ENCODE results near the gene PHF23.

The PHF23 gene

GRCh38 chr17:7260151-7260550 is 20.9 kb upstream of the PHF23 start:
- no peaks in the 10 kb centered on the region for H3K36me3 ChIP-seq
- TF ChIP-seq, protein P1, sequence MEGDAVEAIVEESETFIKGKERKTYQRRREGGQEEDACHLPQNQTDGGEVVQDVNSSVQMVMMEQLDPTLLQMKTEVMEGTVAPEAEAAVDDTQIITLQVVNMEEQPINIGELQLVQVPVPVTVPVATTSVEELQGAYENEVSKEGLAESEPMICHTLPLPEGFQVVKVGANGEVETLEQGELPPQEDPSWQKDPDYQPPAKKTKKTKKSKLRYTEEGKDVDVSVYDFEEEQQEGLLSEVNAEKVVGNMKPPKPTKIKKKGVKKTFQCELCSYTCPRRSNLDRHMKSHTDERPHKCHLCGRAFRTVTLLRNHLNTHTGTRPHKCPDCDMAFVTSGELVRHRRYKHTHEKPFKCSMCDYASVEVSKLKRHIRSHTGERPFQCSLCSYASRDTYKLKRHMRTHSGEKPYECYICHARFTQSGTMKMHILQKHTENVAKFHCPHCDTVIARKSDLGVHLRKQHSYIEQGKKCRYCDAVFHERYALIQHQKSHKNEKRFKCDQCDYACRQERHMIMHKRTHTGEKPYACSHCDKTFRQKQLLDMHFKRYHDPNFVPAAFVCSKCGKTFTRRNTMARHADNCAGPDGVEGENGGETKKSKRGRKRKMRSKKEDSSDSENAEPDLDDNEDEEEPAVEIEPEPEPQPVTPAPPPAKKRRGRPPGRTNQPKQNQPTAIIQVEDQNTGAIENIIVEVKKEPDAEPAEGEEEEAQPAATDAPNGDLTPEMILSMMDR (IDR thresholded peaks at IDR 0.05; ENCODE audit: low read depth, low read length), result no peak
- DNase-seq, result no peak

GRCh38 chr17:7259555-7259889 is 20.3 kb upstream of the PHF23 start:
- Histone ChIP-seq H3K27me3 (peaks cover 5% of the 10 kb centered on the region; the same call in 1 of the 2 replicates), H3K4me3 (ENCODE audit: low read depth, low read length) (no peak overlapping the region), H3K4me1 (no peaks in the 10 kb centered on the region), H3K36me3 (no peaks in the 10 kb centered on the region), H3K9me3 (no peaks in the 10 kb centered on the region)
- DNase-seq, result no peak
- TF ChIP-seq, protein P1 (IDR thresholded peaks at IDR 0.05; ENCODE audit: low read depth, low read length), result no peak

More at GRCh38 chr17:7260151-7260550, 20.9 kb upstream of the PHF23 start:
- H3K4me1 ChIP-seq, result no peaks in the 10 kb centered on the region
- no peaks in the 10 kb centered on the region for H3K9me3 ChIP-seq
- peaks cover 5% of the 10 kb centered on the region; the same call in 1 of the 2 replicates for H3K27me3 ChIP-seq
- no peak overlapping the region for H3K4me3 ChIP-seq (ENCODE audit: low read depth, low read length)

DNA sequence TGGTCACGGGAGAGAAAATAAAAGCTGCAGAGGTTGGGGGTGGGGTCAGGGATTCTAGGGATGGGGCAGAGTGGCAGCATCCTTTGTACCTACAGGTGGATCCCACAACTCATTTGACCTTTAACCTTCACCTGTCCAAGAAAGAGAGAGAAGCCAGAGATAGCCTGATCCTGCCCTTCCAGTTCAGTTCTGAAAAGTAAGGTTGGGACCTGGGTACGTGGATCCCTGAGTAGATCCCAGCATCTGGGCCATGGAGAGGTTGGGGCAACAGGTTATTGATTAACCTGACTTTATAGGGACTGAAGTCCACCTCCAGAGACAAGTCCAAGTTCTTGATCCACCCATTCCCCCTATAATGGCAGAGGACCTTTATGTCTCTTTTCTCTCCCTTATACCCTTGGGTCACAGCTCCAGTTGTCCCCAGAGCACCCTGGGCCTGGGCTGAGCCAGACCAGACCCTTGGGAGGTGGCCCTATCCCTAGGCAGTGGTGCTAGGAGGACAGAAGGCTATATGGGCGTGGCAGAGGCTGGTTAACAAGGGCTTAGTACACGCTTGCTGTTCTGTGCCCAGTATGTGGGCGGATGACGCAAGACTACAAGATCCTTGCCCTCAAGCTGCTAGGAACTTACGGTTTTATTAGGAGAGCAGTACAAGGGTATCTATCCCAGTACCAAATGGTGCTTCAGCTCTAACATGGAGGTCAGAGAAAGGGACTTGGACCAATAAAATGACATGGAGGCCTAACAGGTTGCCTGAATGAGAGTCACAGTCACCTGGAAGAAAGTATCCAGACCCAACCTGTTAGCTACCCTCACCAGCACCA is 19.7 kb upstream of the PHF23 start:
- Histone ChIP-seq H3K9me3 (no peaks in the 10 kb centered on the region), H3K4me3 (ENCODE audit: low read depth, low read length) (no peak overlapping the region), H3K36me3 (no peaks in the 10 kb centered on the region), H3K4me1 (no peaks in the 10 kb centered on the region), H3K27me3 (peaks cover 5% of the 10 kb centered on the region; the same call in 1 of the 2 replicates)
- TF ChIP-seq, protein P1 (IDR thresholded peaks at IDR 0.05; ENCODE audit: low read depth, low read length), result no peak
- DNase-seq, result no peak

DNA sequence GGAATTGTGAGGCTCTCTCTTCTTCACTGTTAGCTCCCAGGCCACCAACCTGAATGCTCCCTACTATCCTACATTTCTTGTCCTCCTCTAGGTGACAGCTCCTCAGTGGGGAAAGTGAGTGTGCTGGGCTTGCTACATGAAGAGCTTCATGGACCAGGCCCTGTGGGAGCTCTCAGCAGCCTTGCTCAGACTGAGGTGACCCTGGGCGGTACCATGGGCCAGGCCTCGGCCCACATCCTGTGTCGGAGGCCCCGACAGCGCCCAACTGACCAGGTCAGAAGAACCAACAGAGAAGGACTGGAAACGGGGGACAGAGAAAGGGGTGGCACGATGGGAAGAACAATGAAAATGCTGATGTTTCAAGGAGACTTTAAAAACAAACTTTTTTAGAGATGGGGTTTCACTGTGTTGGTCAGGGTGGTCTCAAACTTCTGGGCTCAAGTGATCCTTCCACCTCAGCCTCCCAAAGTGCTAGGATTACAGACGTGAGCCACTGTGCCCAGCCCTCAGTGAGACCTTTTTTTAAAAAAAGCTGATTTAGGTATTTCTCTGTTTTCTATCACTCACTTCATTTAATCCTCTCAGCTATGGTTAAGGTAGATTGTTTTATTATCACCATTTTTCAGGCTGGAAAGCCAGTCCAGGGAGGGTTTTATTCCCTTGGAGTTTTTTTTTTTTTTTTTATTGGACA is 17.7 kb upstream of the PHF23 start:
- no peaks in the 10 kb centered on the region; the same call in 1 of the 2 replicates for H3K4me1 ChIP-seq
- TF ChIP-seq, protein P1 (IDR thresholded peaks at IDR 0.05; ENCODE audit: low read depth, low read length), result no peak

GRCh38 chr17:7254511-7254910 is 15.3 kb upstream of the PHF23 start:
- DNase-seq, result no peak
- Histone ChIP-seq H3K36me3 (no peaks in the 10 kb centered on the region), H3K4me1 (no peaks in the 10 kb centered on the region; the same call in 1 of the 2 replicates), H3K9me3 (no peaks in the 10 kb centered on the region), H3K4me3 (ENCODE audit: low read depth, low read length) (no peak overlapping the region), H3K27me3 (no peaks in the 10 kb centered on the region)
- TF ChIP-seq, protein P1 (IDR thresholded peaks at IDR 0.05; ENCODE audit: low read depth, low read length), result no peak

More for the DNA sequence above, 17.7 kb upstream of the PHF23 start:
- no peaks in the 10 kb centered on the region for H3K27me3 ChIP-seq
- no peaks in the 10 kb centered on the region for H3K36me3 ChIP-seq
- H3K9me3 ChIP-seq, result no peaks in the 10 kb centered on the region
- no peak overlapping the region for H3K4me3 ChIP-seq (ENCODE audit: low read depth, low read length)
- DNase-seq, result no peak

DNA sequence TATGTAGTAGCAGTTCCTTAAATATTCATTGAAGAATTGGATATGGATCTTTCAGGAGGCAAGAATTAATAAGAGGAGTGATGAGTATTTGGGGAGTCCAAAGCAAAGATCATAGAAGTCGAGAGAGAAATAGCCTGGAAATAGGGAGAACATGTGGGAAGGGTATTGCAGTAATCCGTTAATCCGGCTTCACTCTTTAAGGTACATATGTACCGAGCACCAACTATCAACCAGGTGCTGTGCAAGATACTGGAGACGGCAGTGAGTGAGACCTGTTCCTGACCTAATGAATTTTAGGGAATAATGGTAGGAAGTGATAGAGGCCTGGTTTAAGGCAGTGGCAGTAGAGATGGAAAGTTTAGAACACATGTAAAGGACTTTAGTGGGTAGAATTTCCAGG is 13.8 kb upstream of the PHF23 start:
- TF ChIP-seq, protein P1 (IDR thresholded peaks at IDR 0.05; ENCODE audit: low read depth, low read length), result no peak
- DNase-seq, result no peak
- H3K4me3 ChIP-seq (ENCODE audit: low read depth, low read length), result peak overlapping the region; percentile 80
- H3K9me3 ChIP-seq, result no peaks in the 10 kb centered on the region
- H3K4me1 ChIP-seq, result no peaks in the 10 kb centered on the region; the same call in 1 of the 2 replicates
- no peaks in the 10 kb centered on the region for H3K36me3 ChIP-seq
- H3K27me3 ChIP-seq, result no peaks in the 10 kb centered on the region
